HFF-Myc (cell line): ENCODE results near the gene ADSS1.

Source experiments
- DNase-seq: peaks from one replicate; pipeline ENCODE4 v3.0.0-alpha.2; 2011; ENCODE audit warnings: low read depth; ENCODE audit errors: extremely low read depth
- H3K4me3 ChIP-seq: replicated peaks from 2 replicates; pipeline ENCODE4 v1.5.1; 2011; ENCODE audit warnings: low read depth, mild to moderate bottlenecking, control low read depth, low read length
- CTCF ChIP-seq: IDR thresholded peaks from 2 replicates; pipeline ENCODE4 v1.5.1; 2012; ENCODE audit warnings: mild to moderate bottlenecking, low read depth, low read length, control low read depth; ENCODE audit errors: missing control alignments

ADSS1 gene

GRCh38 chr14:104695660-104696000, 28.4 kb upstream of the ADSS1 start:
- no peak for TF ChIP-seq CTCF
- DNase-seq = no peak

GRCh38 chr14:104696671-104697316, 27.2 kb upstream of the ADSS1 start:
- no peak overlapping the region for H3K4me3 ChIP-seq
- no peak for DNase-seq
- no peak for TF ChIP-seq CTCF

More at GRCh38 chr14:104695660-104696000, 28.4 kb upstream of the ADSS1 start:
- no peak overlapping the region for H3K4me3 ChIP-seq

- no peak for TF ChIP-seq CTCF
- DNase-seq = no peak
- H3K4me3 ChIP-seq = no peak overlapping the region
Measured at GRCh38 chr14:104697317-104697703, 26.7 kb upstream of the ADSS1 start.

GRCh38 chr14:104697892-104698583, 26.0 kb upstream of the ADSS1 start:
- DNase-seq = no peak
- no peak overlapping the region for H3K4me3 ChIP-seq
- TF ChIP-seq CTCF = no peak

GRCh38 chr14:104698688-104699425, 25.2 kb upstream of the ADSS1 start:
- no peak for DNase-seq
- TF ChIP-seq CTCF = no peak
- no peak overlapping the region for H3K4me3 ChIP-seq

GRCh38 chr14:104699426-104699748, 24.6 kb upstream of the ADSS1 start:
- H3K4me3 ChIP-seq = no peak overlapping the region
- no peak for TF ChIP-seq CTCF
- DNase-seq = no peak
